ENCODE measurements around the gene RRP36.
"Not testable (repeated sequence)": the region's sequence is repeated elsewhere in the genome, so short reads cannot be mapped to it uniquely, and the experiment has no call there.

Gene RRP36

DNA sequence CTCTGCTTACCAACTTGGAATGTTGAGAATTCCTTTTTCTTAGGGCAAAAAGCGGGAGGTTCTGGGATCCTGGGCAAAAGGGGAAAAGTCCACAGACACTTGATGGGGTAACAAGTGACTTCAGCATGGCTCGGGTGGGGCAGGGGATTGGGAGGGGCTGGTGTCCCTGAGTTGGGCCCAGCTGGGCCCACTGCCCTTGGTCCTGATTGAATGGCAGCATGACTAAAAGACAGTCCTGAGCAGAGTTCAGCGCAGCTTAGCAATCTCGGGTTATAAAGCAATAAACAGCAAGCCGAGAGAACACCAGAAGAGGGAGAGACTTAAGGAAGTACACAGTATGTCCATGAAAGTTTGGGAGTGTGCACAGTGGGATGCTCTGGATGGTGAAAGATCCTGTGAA is 31.5 kb upstream of the RRP36 start:
- Histone ChIP-seq H3K27ac (replicated peaks) (no peak overlapping the region), H3K27me3 (ENCODE audit: insufficient read depth, poor library complexity, severe bottlenecking) (no peaks in the 10 kb centered on the region), H3K4me3 (replicated peaks; ENCODE audit: insufficient read depth, low read length) (no peak overlapping the region)
- TF ChIP-seq POLR2AphosphoS5 (IDR thresholded peaks at IDR 0.05; ENCODE audit: low read depth) (no peak), SPI1 (IDR thresholded peaks at IDR 0.05; ENCODE audit: borderline replicate concordance, low read depth) (no peak), GABPA (IDR thresholded peaks at IDR 0.05; ENCODE audit: low read depth) (no peak)
- TF ChIP-seq, protein P1, sequence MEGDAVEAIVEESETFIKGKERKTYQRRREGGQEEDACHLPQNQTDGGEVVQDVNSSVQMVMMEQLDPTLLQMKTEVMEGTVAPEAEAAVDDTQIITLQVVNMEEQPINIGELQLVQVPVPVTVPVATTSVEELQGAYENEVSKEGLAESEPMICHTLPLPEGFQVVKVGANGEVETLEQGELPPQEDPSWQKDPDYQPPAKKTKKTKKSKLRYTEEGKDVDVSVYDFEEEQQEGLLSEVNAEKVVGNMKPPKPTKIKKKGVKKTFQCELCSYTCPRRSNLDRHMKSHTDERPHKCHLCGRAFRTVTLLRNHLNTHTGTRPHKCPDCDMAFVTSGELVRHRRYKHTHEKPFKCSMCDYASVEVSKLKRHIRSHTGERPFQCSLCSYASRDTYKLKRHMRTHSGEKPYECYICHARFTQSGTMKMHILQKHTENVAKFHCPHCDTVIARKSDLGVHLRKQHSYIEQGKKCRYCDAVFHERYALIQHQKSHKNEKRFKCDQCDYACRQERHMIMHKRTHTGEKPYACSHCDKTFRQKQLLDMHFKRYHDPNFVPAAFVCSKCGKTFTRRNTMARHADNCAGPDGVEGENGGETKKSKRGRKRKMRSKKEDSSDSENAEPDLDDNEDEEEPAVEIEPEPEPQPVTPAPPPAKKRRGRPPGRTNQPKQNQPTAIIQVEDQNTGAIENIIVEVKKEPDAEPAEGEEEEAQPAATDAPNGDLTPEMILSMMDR (IDR thresholded peaks at IDR 0.05; ENCODE audit: insufficient read depth, low read length) = no peak
- TF ChIP-seq, protein P2, sequence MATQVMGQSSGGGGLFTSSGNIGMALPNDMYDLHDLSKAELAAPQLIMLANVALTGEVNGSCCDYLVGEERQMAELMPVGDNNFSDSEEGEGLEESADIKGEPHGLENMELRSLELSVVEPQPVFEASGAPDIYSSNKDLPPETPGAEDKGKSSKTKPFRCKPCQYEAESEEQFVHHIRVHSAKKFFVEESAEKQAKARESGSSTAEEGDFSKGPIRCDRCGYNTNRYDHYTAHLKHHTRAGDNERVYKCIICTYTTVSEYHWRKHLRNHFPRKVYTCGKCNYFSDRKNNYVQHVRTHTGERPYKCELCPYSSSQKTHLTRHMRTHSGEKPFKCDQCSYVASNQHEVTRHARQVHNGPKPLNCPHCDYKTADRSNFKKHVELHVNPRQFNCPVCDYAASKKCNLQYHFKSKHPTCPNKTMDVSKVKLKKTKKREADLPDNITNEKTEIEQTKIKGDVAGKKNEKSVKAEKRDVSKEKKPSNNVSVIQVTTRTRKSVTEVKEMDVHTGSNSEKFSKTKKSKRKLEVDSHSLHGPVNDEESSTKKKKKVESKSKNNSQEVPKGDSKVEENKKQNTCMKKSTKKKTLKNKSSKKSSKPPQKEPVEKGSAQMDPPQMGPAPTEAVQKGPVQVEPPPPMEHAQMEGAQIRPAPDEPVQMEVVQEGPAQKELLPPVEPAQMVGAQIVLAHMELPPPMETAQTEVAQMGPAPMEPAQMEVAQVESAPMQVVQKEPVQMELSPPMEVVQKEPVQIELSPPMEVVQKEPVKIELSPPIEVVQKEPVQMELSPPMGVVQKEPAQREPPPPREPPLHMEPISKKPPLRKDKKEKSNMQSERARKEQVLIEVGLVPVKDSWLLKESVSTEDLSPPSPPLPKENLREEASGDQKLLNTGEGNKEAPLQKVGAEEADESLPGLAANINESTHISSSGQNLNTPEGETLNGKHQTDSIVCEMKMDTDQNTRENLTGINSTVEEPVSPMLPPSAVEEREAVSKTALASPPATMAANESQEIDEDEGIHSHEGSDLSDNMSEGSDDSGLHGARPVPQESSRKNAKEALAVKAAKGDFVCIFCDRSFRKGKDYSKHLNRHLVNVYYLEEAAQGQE (IDR thresholded peaks at IDR 0.05; ENCODE audit: insufficient replicate concordance, low read depth) = no peak
- no peak for DNase-seq (ENCODE audit: low read depth in 1 of 2, low spot score in 1 of 2)

DNA sequence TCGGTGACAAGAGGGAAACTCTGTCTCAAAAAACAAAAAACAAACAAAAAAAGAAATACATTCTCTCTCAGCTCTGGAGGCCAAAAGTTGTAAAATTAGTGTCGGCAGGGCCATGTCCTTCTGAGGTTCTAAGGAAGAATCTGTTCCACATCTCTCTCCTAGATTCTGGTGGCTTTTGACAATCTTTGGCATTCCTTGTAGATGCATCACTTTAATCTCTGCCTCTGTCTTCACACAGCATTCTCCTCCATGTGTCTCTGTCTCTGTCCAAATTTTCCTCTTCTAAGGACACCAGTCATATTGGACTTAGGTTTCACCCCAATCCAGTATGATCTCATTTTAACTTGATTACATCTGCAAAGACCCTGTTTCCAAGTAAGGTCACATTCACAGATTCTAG is 28.0 kb upstream of the RRP36 start:
- H3K27me3 ChIP-seq (ENCODE audit: insufficient read depth, poor library complexity, severe bottlenecking) = no peaks in the 10 kb centered on the region
- no peak for DNase-seq (ENCODE audit: low read depth in 1 of 2, low spot score in 1 of 2)
- no peak overlapping the region for H3K27ac ChIP-seq (replicated peaks)
- no peak for TF ChIP-seq SPI1 (IDR thresholded peaks at IDR 0.05; ENCODE audit: borderline replicate concordance, low read depth)
- no peak for TF ChIP-seq POLR2AphosphoS5 (IDR thresholded peaks at IDR 0.05; ENCODE audit: low read depth)
- TF ChIP-seq GABPA (IDR thresholded peaks at IDR 0.05; ENCODE audit: low read depth) = no peak
- TF ChIP-seq, protein P1 (IDR thresholded peaks at IDR 0.05; ENCODE audit: insufficient read depth, low read length) = no peak
- TF ChIP-seq, protein P2 (IDR thresholded peaks at IDR 0.05; ENCODE audit: insufficient replicate concordance, low read depth) = no peak
- no peak overlapping the region for H3K4me3 ChIP-seq (replicated peaks; ENCODE audit: insufficient read depth, low read length)

DNA sequence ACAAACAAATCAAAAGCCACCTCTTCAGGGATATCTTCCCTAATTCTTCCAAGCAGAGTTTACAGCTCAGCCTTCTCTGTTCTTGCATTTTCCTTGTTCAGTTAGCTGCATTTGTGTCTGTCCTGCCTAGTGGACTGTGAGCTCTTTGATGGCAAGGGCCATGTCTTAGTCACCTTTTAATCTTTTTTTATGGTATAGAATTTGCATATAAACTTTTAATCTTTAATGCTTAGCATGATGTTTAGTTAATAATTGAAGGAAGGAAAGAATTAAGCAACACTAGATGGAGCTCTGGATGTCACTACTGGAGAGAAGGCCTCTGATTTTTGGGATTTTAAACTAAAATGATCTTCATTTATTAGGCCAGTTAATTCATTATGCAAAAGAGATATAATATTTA is 24.9 kb upstream of the RRP36 start:
- H3K27me3 ChIP-seq (ENCODE audit: insufficient read depth, poor library complexity, severe bottlenecking) = no peaks in the 10 kb centered on the region
- no peak overlapping the region for H3K4me3 ChIP-seq (replicated peaks; ENCODE audit: insufficient read depth, low read length)
- TF ChIP-seq SPI1 (IDR thresholded peaks at IDR 0.05; ENCODE audit: borderline replicate concordance, low read depth) (no peak), GABPA (IDR thresholded peaks at IDR 0.05; ENCODE audit: low read depth) (no peak), POLR2AphosphoS5 (IDR thresholded peaks at IDR 0.05; ENCODE audit: low read depth) (no peak)
- TF ChIP-seq, protein P2 (IDR thresholded peaks at IDR 0.05; ENCODE audit: insufficient replicate concordance, low read depth) = no peak
- TF ChIP-seq, protein P1 (IDR thresholded peaks at IDR 0.05; ENCODE audit: insufficient read depth, low read length) = no peak
- H3K27ac ChIP-seq (replicated peaks) = no peak overlapping the region
- DNase-seq (ENCODE audit: low read depth in 1 of 2, low spot score in 1 of 2) = no peak

DNA sequence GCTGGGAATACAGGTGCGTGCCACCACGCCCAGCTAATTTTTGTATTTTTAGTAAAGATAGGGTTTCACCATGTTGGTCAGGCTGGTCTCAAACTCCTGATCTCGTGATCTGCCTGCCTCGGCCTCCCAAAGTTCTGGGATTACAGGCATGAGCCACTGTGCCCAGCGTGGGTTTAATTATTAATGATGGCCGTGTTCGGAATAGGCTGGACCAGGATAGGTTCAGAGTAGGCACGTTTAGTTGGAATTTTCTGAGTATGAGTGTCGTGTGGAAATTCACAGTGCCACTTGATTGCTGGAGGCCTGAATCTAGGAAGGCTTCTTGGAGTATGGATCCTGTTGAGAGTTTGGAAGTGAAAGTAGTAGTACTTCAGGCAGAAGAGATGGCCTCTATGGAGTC is 23.2 kb upstream of the RRP36 start:
- H3K27ac ChIP-seq (replicated peaks); H3K4me3 ChIP-seq (replicated peaks; ENCODE audit: insufficient read depth, low read length); DNase-seq (ENCODE audit: low read depth in 1 of 2, low spot score in 1 of 2); H3K27me3 ChIP-seq (ENCODE audit: insufficient read depth, poor library complexity, severe bottlenecking): not testable (repeated sequence)

All from HL-60 (cell line).